Testis (tissue), 3 donors: ENCODE data around the gene MYH11. TPM values are rescaled to one million over a fixed set of nuclear protein-coding genes. Genes with fewer than 3 reads are reported as not detected.
A peak's percentile ranks its signal among the peaks of the same experiment; 100 is the strongest.

ENCODE experiments used
- DNase-seq: peaks from one replicate; pipeline ENCODE4 v3.0.0-alpha.2; 2019
- H3K27ac ChIP-seq, 2 donors: fragments of 200-600 bp; sonication (generic); one replicate each; pipeline ENCODE4 v1.5.1; 2019
- H3K27me3 ChIP-seq: fragments of 200-600 bp; sonication (generic); one replicate; pipeline ENCODE4 v1.5.1; 2019
- H3K36me3 ChIP-seq: fragments of 200-600 bp; sonication (generic); one replicate; pipeline ENCODE4 v1.5.1; 2017; ENCODE audit warnings: low read depth; ENCODE audit errors: missing control alignments
- H3K4me1 ChIP-seq: fragments of 200-600 bp; sonication (generic); one replicate; pipeline ENCODE4 v1.5.1; 2019
- H3K4me3 ChIP-seq, 2 donors: fragments of 200-600 bp; sonication (generic); one replicate each; pipeline ENCODE4 v1.5.1; 2017 to 2019
- H3K9me3 ChIP-seq: fragments of 200-600 bp; sonication (generic); one replicate; pipeline ENCODE4 v1.5.1; 2017
- CTCF ChIP-seq, 3 experiments: fragments of 450-650 bp in 2 of 3; fragments of 200-600 bp in 1 of 3; sonication (generic) in 1 of 3; IDR thresholded peaks; one replicate each; pipeline ENCODE4 v1.5.1; 2016 to 2019; ENCODE audit warnings: antibody characterized with exemption in 3 of 3, mild to moderate bottlenecking in 2 of 3, moderate library complexity in 1 of 3
- POLR2A ChIP-seq: fragments of 450-650 bp; IDR thresholded peaks from one replicate; pipeline ENCODE4 v1.6.1; 2017; ENCODE audit warnings: antibody characterized with exemption, mild to moderate bottlenecking, moderate library complexity
- WGBS, 2 donors: methylation state at CpG; one replicate each; pipeline ENCODE4 v1.1.5; 2018; 5-methylcytosine and 5-hydroxymethylcytosine counted together
- intact Hi-C: fragments of 100-400 bp; cut with DNase I; formaldehyde crosslinking; loops from one replicate; pipeline ENCODE4 v1.15.1; 2023; ENCODE audit warnings: low total_unique reads
- polyA plus RNA-seq: library from polyadenylated mRNA; stranded (reverse); fragments of 350-450 nt; fragmentation: Illumina TruSeq; extraction: RNeasy Lipid Tissue Mini Kit (QIAGEN cat#74804); gene quantifications from one replicate; pipeline ENCODE4 v1.2.3, GENCODE V29; 2014; ENCODE audit warnings: low read depth, low replicate concordance; ENCODE audit not compliant: insufficient read depth
- total RNA-seq, 2 donors: library from RNA; depleted of rRNA; stranded (reverse); fragments of >200 nt; gene quantifications; one replicate each; pipeline ENCODE4 v1.2.3, GENCODE V29; 2016

Gene MYH11
- total and polyA plus RNA-seq, 3 donors from 2014 or later: 263 to 276 (median 271) TPM

- H3K4me3 ChIP-seq: no peak overlapping the region
- DNase-seq: no peak
- no peaks in the 10 kb centered on the region for H3K36me3 ChIP-seq
- H3K27ac ChIP-seq: no peak overlapping the region
- 94 to 96% methylated on average over 7 of the region's 7 CpGs for WGBS, 2 donors
- H3K4me1 ChIP-seq: no peaks in the 10 kb centered on the region
- no peaks in the 10 kb centered on the region for H3K27me3 ChIP-seq
- intact Hi-C loops: no loop called here
- H3K9me3 ChIP-seq: no peaks in the 10 kb centered on the region
- no peak for TF ChIP-seq CTCF (IDR thresholded peaks at IDR 0.05)
- TF ChIP-seq POLR2A: no peak
Observed at GRCh38 chr16:15894571-15895374, 37.9 kb upstream of the MYH11 start.

GRCh38 chr16:15891508-15891907, 34.7 kb upstream of the MYH11 start:
- Histone ChIP-seq H3K36me3 (no peaks in the 10 kb centered on the region), H3K4me3 (no peak overlapping the region), H3K9me3 (no peaks in the 10 kb centered on the region), H3K27ac (no peak overlapping the region), H3K4me1 (peaks cover 16% of the 10 kb centered on the region), H3K27me3 (no peaks in the 10 kb centered on the region)
- 79% methylated on average over 3 of the region's 3 CpGs for WGBS, 2 donors
- no peak for TF ChIP-seq CTCF (IDR thresholded peaks at IDR 0.05)
- no peak for TF ChIP-seq POLR2A
- intact Hi-C loops: no loop called here
- DNase-seq: no peak

GRCh38 chr16:15888072-15888976, 31.5 kb upstream of the MYH11 start, which contains the start of gene CEP20:
Gene CEP20, minus strand, starts transcription at chr16:15888603. Its CDS starts 18 bp downstream, at chr16:15888585.
- Histone ChIP-seq H3K27ac (peak within 1 kb of the TSS; percentile 55 to 87), H3K4me3 (peak within 1 kb of the TSS; percentile 71 to 93), H3K9me3 (no peaks in the 10 kb centered on the region), H3K27me3 (no peaks in the 10 kb centered on the region), H3K4me1 (peaks cover 16% of the 10 kb centered on the region), H3K36me3 (no peaks in the 10 kb centered on the region)
- DNase-seq: peak; percentile 100
- intact Hi-C loops: no loop called here
- peak in 2 of 3 experiments; percentile 36 to 52 for TF ChIP-seq CTCF (IDR thresholded peaks at IDR 0.05)
- TF ChIP-seq POLR2A: peak; percentile 47
- whole genome bisulfite sequencing, 2 donors: 0 to 1% methylated on average over 7 to 40 of the region's 41 CpGs

- intact Hi-C loops: no loop called here
- 59 to 65% methylated on average over 4 of the region's 4 CpGs for WGBS, 2 donors
- H3K27ac ChIP-seq: no peak overlapping the region
- H3K4me1 ChIP-seq: peaks cover 16% of the 10 kb centered on the region
- TF ChIP-seq CTCF (IDR thresholded peaks at IDR 0.05) (no peak), POLR2A (no peak)
- H3K4me3 ChIP-seq: peak overlapping the region in 1 of 2 donors; percentile 93
- H3K27me3 ChIP-seq: no peaks in the 10 kb centered on the region
- no peaks in the 10 kb centered on the region for H3K36me3 ChIP-seq
- DNase-seq: no peak
- no peaks in the 10 kb centered on the region for H3K9me3 ChIP-seq
Observed at GRCh38 chr16:15887283-15887682, 30.5 kb upstream of the MYH11 start.
